GM12878 (cell line): ENCODE data around the gene RFX7.

Source experiments
- BCL11A ChIP-seq: IDR thresholded peaks from 2 replicates; pipeline ENCODE4 v1.6.1; 2011; ENCODE audit warnings: low read depth, low read length
- CHD2 ChIP-seq: IDR thresholded peaks from 2 replicates; pipeline ENCODE4 v1.6.1; 2011; ENCODE audit warnings: low read depth, low read length, improper control_type of control experiment, borderline replicate concordance
- POLR2AphosphoS2 ChIP-seq: IDR thresholded peaks from 2 replicates; pipeline ENCODE4 v1.6.1; 2011; ENCODE audit warnings: low read depth, mild to moderate bottlenecking, low read length, improper control_type of control experiment, moderate library complexity
- POLR2AphosphoS5 ChIP-seq: IDR thresholded peaks from 2 replicates; pipeline ENCODE4 v1.6.1; 2011; ENCODE audit warnings: mild to moderate bottlenecking, low read length, inconsistent platforms
- RELA ChIP-seq: fragments of 450-650 bp; IDR thresholded peaks from 2 replicates; pipeline ENCODE4 v1.8.0; 2014; ENCODE audit warnings: borderline replicate concordance; ENCODE audit not compliant: partially characterized antibody
- SUZ12 ChIP-seq: fragments of 200-600 bp; sonication (generic); IDR thresholded peaks from one replicate; pipeline ENCODE4 v1.6.1; 2018; ENCODE audit warnings: antibody characterized with exemption, mild to moderate bottlenecking; ENCODE audit not compliant: unreplicated experiment
- TF ChIP-seq, protein P1 (sequence below), 3 experiments: IDR thresholded peaks in 2 of 3; conservative IDR thresholded peaks in 1 of 3; 2 replicates each; pipeline ENCODE4 v1.5.1; 2011; ENCODE audit warnings: low read depth in 3 of 3, low read length in 3 of 3, mild to moderate bottlenecking in 3 of 3, control low read depth in 2 of 3, moderate library complexity in 2 of 3, inconsistent platforms in 1 of 3, mixed read lengths in 1 of 3; ENCODE audit not compliant: control insufficient read depth in 2 of 3, insufficient read depth in 1 of 3; ENCODE audit errors: extremely low read depth in 1 of 3

GRCh38 chr15:56160966-56161365 is 82.7 kb downstream of the RFX7 start:
- TF ChIP-seq BCL11A (no peak), POLR2AphosphoS2 (no peak), POLR2AphosphoS5 (no peak), CHD2 (no peak), RELA (no peak), SUZ12 (no peak)
- TF ChIP-seq, protein P1, sequence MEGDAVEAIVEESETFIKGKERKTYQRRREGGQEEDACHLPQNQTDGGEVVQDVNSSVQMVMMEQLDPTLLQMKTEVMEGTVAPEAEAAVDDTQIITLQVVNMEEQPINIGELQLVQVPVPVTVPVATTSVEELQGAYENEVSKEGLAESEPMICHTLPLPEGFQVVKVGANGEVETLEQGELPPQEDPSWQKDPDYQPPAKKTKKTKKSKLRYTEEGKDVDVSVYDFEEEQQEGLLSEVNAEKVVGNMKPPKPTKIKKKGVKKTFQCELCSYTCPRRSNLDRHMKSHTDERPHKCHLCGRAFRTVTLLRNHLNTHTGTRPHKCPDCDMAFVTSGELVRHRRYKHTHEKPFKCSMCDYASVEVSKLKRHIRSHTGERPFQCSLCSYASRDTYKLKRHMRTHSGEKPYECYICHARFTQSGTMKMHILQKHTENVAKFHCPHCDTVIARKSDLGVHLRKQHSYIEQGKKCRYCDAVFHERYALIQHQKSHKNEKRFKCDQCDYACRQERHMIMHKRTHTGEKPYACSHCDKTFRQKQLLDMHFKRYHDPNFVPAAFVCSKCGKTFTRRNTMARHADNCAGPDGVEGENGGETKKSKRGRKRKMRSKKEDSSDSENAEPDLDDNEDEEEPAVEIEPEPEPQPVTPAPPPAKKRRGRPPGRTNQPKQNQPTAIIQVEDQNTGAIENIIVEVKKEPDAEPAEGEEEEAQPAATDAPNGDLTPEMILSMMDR (IDR thresholded peaks at IDR 0.05 in 2 of 3, conservative IDR thresholded peaks at IDR 0.05 in 1 of 3; ENCODE audit: control insufficient read depth in 2 of 3, extremely low read depth in 1 of 3, insufficient read depth in 1 of 3, low read depth in 3 of 3, low read length in 3 of 3): no peak
